ENCODE data around the gene COL27A1. TPM values are rescaled to one million over a fixed set of nuclear protein-coding genes. Genes with fewer than 3 reads are reported as not detected.

COL27A1 gene
- total and polyA plus RNA-seq, 2 experiments from 2014 or later, result 10.5 to 18.0 TPM

- ATAC-seq, result no peak
Observed at GRCh38 chr9:114112778-114113584, 42.4 kb upstream of the COL27A1 start.

More at GRCh38 chr9:114112778-114113584, 42.4 kb upstream of the COL27A1 start:
- no peak overlapping the region for H3K27ac Mint-ChIP-seq
- no peaks in the 10 kb centered on the region; the same call in 1 of the 2 replicates for H3K4me1 ChIP-seq (ENCODE audit: insufficient read depth)
- no peak overlapping the region for H3K4me3 Mint-ChIP-seq
- H3K27ac ChIP-seq (ENCODE audit: low read depth), result no peak overlapping the region
- DNase-seq (ENCODE audit: low spot score), result no peak
- no peaks in the 10 kb centered on the region for H4K20me1 ChIP-seq (replicated peaks; ENCODE audit: insufficient read depth)
- no peaks in the 10 kb centered on the region for H3F3A ChIP-seq (replicated peaks; ENCODE audit: low read depth)
- no peaks in the 10 kb centered on the region for H3K9me2 ChIP-seq (ENCODE audit: insufficient read depth)
- H3K9me3 Mint-ChIP-seq, result no peaks in the 10 kb centered on the region
- TF ChIP-seq STAT1 (IDR thresholded peaks at IDR 0.05; ENCODE audit: unreplicated experiment) (no peak), EZH2phosphoT487 (IDR thresholded peaks at IDR 0.05; ENCODE audit: unreplicated experiment) (no peak), ETS1 (IDR thresholded peaks at IDR 0.05) (no peak), JUNB (IDR thresholded peaks at IDR 0.05; ENCODE audit: unreplicated experiment) (no peak), EZH2 (IDR thresholded peaks at IDR 0.05; ENCODE audit: low read depth, unreplicated experiment) (no peak), CREB1 (CRISPR knock-in tag; IDR thresholded peaks at IDR 0.05; ENCODE audit: low read depth) (no peak), ZNF462 (CRISPR knock-in tag; IDR thresholded peaks at IDR 0.05) (no peak), ZNF331 (CRISPR knock-in tag; IDR thresholded peaks at IDR 0.05; ENCODE audit: low read depth) (no peak), ZNF114 (CRISPR knock-in tag; IDR thresholded peaks at IDR 0.05) (no peak)
- peaks cover 10% of the 10 kb centered on the region for H3K27me3 Mint-ChIP-seq (ENCODE audit: insufficient read depth, low read depth, poor library complexity)
- H2AFZ ChIP-seq, result no peak overlapping the region
- H3K36me3 ChIP-seq (ENCODE audit: insufficient read depth), result no peaks in the 10 kb centered on the region
- 0 out of 2 replicates have a peak, but pooled peaks cover 6% of the 10 kb centered on the region for H3K27me3 ChIP-seq (ENCODE audit: insufficient read depth)
- H3K4me1 Mint-ChIP-seq, result peaks cover 11% of the 10 kb centered on the region
- H3K79me2 ChIP-seq (replicated peaks; ENCODE audit: insufficient read depth), result no peaks in the 10 kb centered on the region
- H3K4me3 ChIP-seq, result no peak overlapping the region
- H3K4me2 ChIP-seq, result no peak overlapping the region
- H3K36me3 Mint-ChIP-seq (ENCODE audit: low read depth), result no peaks in the 10 kb centered on the region; the same call in 2 of the 3 replicates

Data from GM23338 (cell line).